ENCODE results near the gene CADM2. TPM values are rescaled to one million over a fixed set of nuclear protein-coding genes. Genes with fewer than 3 reads are reported as not detected.

The CADM2 gene
- total RNA-seq, 1 donor: 2.2 TPM

DNA sequence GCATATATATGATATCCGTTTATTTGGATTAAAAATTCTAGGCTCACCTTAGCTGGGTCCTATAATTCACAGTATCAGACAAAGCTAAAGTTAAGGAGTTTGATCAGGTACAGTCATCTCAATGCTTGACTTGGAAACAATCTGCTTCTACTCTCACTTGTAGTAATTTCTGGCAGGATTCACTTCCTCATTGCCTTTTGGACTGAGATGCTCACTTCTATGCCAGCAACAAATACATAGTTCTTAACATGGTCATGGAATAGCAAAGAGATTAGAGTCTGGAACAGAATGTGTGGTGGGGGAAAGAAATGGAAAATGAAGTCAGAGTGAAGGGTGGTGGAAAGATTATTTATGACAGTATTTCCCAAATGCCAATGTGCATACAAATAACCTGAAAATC is 693.6 kb downstream of the CADM2 start:
- DNase-seq (ENCODE audit: low read depth): no peak
- TF ChIP-seq, protein P1, sequence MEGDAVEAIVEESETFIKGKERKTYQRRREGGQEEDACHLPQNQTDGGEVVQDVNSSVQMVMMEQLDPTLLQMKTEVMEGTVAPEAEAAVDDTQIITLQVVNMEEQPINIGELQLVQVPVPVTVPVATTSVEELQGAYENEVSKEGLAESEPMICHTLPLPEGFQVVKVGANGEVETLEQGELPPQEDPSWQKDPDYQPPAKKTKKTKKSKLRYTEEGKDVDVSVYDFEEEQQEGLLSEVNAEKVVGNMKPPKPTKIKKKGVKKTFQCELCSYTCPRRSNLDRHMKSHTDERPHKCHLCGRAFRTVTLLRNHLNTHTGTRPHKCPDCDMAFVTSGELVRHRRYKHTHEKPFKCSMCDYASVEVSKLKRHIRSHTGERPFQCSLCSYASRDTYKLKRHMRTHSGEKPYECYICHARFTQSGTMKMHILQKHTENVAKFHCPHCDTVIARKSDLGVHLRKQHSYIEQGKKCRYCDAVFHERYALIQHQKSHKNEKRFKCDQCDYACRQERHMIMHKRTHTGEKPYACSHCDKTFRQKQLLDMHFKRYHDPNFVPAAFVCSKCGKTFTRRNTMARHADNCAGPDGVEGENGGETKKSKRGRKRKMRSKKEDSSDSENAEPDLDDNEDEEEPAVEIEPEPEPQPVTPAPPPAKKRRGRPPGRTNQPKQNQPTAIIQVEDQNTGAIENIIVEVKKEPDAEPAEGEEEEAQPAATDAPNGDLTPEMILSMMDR (IDR thresholded peaks at IDR 0.05; ENCODE audit: insufficient read depth, low read length): no peak
- H3K4me3 ChIP-seq (ENCODE audit: low read depth, low read length): no peak overlapping the region

DNA sequence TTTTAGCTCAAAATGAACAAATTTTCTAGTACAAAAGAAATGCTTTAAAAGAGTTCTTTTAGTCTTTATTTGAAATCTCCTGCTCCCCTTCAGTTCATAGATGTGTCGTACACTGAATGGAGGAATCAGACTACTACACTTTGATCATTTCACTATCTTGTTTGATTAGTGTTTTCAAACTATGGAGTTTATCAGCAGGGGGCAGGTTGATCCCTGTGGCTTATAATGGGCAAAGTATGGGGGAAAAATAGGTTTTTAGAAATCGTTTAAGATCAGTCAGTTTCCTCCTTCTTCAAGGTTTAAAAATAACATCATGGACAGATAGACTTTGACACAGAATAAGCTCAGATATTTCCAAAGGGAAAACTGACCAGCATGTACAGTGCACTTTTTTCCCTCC is 701.7 kb downstream of the CADM2 start:
- H3K4me3 ChIP-seq (ENCODE audit: low read depth, low read length): no peak overlapping the region
- TF ChIP-seq, protein P1 (IDR thresholded peaks at IDR 0.05; ENCODE audit: insufficient read depth, low read length): no peak
- no peak for DNase-seq (ENCODE audit: low read depth)

DNA sequence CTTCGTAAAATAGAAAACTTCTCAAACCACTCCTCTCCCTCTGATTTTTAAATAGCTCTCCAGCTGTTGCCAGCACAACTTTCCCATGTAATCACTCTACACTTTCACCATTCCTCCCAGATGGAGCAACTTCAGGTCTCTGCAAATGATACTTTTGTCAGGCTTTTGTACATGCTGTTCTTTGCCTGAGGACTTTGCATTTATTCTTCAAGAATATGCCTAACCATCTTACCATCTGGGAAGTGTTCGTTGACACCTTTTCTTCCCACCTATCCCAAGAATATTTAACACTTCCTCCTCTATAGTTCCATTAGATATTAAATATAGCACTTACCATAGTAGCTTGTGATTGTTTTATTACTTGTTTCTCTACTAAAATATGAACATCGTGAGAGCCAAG is 703.7 kb downstream of the CADM2 start:
- TF ChIP-seq, protein P1 (IDR thresholded peaks at IDR 0.05; ENCODE audit: insufficient read depth, low read length): no peak
- DNase-seq (ENCODE audit: low read depth): no peak

GRCh38 chr3:85667744-85668143 is 709.0 kb downstream of the CADM2 start:
- TF ChIP-seq, protein P1 (IDR thresholded peaks at IDR 0.05; ENCODE audit: insufficient read depth, low read length): no peak
- H3K4me3 ChIP-seq (ENCODE audit: low read depth, low read length): no peak overlapping the region
- no peak for DNase-seq (ENCODE audit: low read depth)

More for the DNA sequence above, 703.7 kb downstream of the CADM2 start:
- no peak overlapping the region for H3K4me3 ChIP-seq (ENCODE audit: low read depth, low read length)

- TF ChIP-seq, protein P1 (IDR thresholded peaks at IDR 0.05; ENCODE audit: insufficient read depth, low read length): no peak
- no peak overlapping the region for H3K4me3 ChIP-seq (ENCODE audit: low read depth, low read length)
- DNase-seq (ENCODE audit: low read depth): no peak
Observed at GRCh38 chr3:85670634-85671205, 711.9 kb downstream of the CADM2 start.

- no peak overlapping the region for H3K4me3 ChIP-seq (ENCODE audit: low read depth, low read length)
- TF ChIP-seq, protein P1 (IDR thresholded peaks at IDR 0.05; ENCODE audit: insufficient read depth, low read length): no peak
- no peak for DNase-seq (ENCODE audit: low read depth)
Observed at GRCh38 chr3:85672761-85673160, 714.0 kb downstream of the CADM2 start.

DNA sequence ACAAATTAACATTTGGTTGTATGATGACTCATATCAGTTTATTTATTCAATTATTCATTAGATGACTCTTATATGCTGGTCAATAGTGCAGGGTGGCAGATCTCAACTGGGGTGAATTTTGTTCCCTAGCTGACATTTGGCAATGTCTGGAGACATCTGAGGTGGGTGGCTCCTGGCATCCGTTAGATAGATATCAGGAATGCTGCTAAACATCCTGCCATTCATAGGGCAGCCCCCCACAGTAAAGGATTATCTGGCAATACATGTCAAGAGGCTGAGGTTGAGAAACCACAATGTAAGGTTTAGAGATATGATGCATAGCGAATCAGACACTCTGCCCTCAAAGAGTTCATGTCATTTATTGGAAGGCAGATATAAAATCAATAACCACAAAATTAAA is 719.9 kb downstream of the CADM2 start:
- TF ChIP-seq, protein P1 (IDR thresholded peaks at IDR 0.05; ENCODE audit: insufficient read depth, low read length): no peak
- DNase-seq (ENCODE audit: low read depth): no peak
- H3K4me3 ChIP-seq (ENCODE audit: low read depth, low read length): no peak overlapping the region
